ENCODE measurements around the gene CS. TPM values are rescaled to one million over a fixed set of nuclear protein-coding genes. Genes with fewer than 3 reads are reported as not detected.

Gene CS
- total and polyA plus RNA-seq, 2 of the 4 experiments (the other 2 are of a cell fraction) = 139 to 146 TPM

DNA sequence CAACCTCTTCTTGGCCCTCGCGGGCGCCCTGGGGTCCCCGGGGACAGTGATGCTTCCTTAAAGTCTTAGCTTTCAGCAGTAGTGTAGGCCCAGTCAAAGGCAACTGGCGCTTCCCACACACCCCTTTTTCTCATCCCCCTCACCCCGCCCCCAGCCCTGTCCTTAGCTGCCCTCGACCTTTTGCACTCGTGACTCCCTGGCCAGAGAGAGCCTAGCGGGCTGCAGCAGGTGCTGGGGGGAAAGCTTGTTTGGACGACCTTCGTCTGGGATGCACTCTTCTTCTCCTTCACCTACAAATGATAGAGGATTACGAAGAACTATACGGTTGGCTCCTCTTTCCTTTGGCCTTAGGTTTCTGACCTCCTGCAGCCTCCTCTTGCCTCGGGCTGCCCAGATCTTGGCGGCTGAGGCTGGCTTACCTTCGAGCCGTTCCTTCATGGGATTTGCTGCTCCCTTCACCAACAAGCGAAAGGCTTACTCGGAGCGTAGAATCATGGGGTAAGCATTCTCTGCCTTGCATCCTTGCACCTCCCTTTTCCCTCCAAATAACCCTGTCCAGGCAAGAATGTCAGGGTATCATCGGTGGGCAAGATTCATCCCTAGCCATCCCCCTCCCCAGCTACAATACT, 32.6 kb downstream of the CS start:
- 30% methylated on average over 2 of the region's 21 CpGs; no CpG with 5 or more reads in 1 of the 2 experiments for WGBS, 2 experiments (ENCODE audit: extremely low coverage in 2 of 2, insufficient read length in 1 of 2)
- TF ChIP-seq CEBPB (IDR thresholded peaks at IDR 0.05; ENCODE audit: low read depth, low read length) = no peak
- TF ChIP-seq MAFK (IDR thresholded peaks at IDR 0.05; ENCODE audit: low read depth, low read length) = no peak
- Histone ChIP-seq H2AFZ (replicated peaks; ENCODE audit: low read length, poor library complexity) (peak overlapping the region; percentile 100), H4K5ac (ENCODE audit: low read depth, low read length) (0 out of 2 replicates have a peak overlapping the region, but pooled peaks have one; percentile 12), H2AK9ac (replicated peaks; ENCODE audit: low read depth, low read length, poor library complexity) (peak overlapping the region; percentile 88), H3K36me3 (ENCODE audit: control insufficient read depth, insufficient read depth, low read length) (peaks cover 11% of the 10 kb centered on the region), H2AK5ac (ENCODE audit: low read depth, low read length) (peak overlapping the region; percentile 34; the same call in 1 of the 2 replicates), H3K4me3 (ENCODE audit: insufficient read depth, low read depth, low read length) (peak overlapping the region; percentile 61), H3K56ac (ENCODE audit: extremely low read depth, insufficient read depth, low read length) (peak overlapping the region; percentile 27; the same call in 1 of the 2 replicates), H2BK15ac (ENCODE audit: low read depth, low read length) (no peak overlapping the region), H3K14ac (replicated peaks; ENCODE audit: low read depth, low read length) (no peak overlapping the region), H4K20me1 (ENCODE audit: insufficient read depth, low read length) (no peaks in the 10 kb centered on the region), H3K4me2 (ENCODE audit: low read depth, low read length) (peak overlapping the region; percentile 79), H3K27ac (ENCODE audit: insufficient read depth, low read length) (peak overlapping the region; percentile 42), H3K4ac (ENCODE audit: low read depth, low read length) (peak overlapping the region; percentile 24; the same call in 1 of the 2 replicates), H3K9ac (ENCODE audit: low read depth, low read length) (peak overlapping the region; percentile 41), H3K79me1 (ENCODE audit: low read depth in 1 of 2, low read length in 2 of 2) (peaks cover 0 to 21% of the 10 kb centered on the region in 2 experiments; a peak in 2 of 4 replicates), H2BK120ac (ENCODE audit: low read depth, low read length) (no peak overlapping the region), H3K4me1 (ENCODE audit: control insufficient read depth, insufficient read depth, low read length) (peaks cover 7% of the 10 kb centered on the region; the same call in 1 of the 2 replicates), H2BK20ac (ENCODE audit: low read depth, low read length) (no peak overlapping the region), H4K91ac (ENCODE audit: insufficient read depth, low read depth, low read length) (no peak overlapping the region; the same call in 1 of the 2 replicates), H3K9me1 (ENCODE audit: insufficient read depth, low read length) (peaks cover 7% of the 10 kb centered on the region; the same call in 1 of the 2 replicates), H2BK5ac (ENCODE audit: low read depth, low read length, poor library complexity, severe bottlenecking) (no peak overlapping the region), H3K23ac (ENCODE audit: low read depth, low read length) (0 out of 2 replicates have a peak overlapping the region, but pooled peaks have one; percentile 25), H3K27me3 (ENCODE audit: control insufficient read depth, insufficient read depth, low read length) (no peaks in the 10 kb centered on the region), H4K8ac (ENCODE audit: low read depth in 2 of 2, low read length in 2 of 2) (peak overlapping the region; percentile 33 to 83; a peak in 3 of 4 replicates), H3K9me3 (ENCODE audit: control insufficient read depth, insufficient read depth, low read length) (no peaks in the 10 kb centered on the region), H3K18ac (ENCODE audit: low read depth, low read length) (no peak overlapping the region)
- POLR2A ChIA-PET (ENCODE audit: unreplicated experiment) = no interaction called here
- intact Hi-C loops (cut with micrococcal nuclease) = loop anchor here (2.0 kb wide), 1 partner anchor 197 kb away; no protein-coding TSS in a partner anchor
- dilution Hi-C loops (cut with HindIII; ENCODE audit: low sequenced_read_pairs, unreplicated experiment) = no loop called here
- in situ Hi-C loops (cut with MboI; ENCODE audit: low sequenced_read_pairs) = no loop called here
- no peak for DNase-seq
- no TSS peak for BruUV-seq (replicated peaks)
- CTCF ChIA-PET = interaction anchor here (1.4 kb wide), 1 partner anchor 34 kb away, joined by 4 read pairs; no protein-coding TSS in a partner anchor
- ATAC-seq (ENCODE audit: low read depth) = peak; percentile 1; the same call in 1 of the 2 replicates
